Mucosa of stomach (tissue), 1 donor: ENCODE measurements around the gene TMPRSS6.
A peak's percentile ranks its signal among the peaks of the same experiment; 100 is the strongest.

Experiments
- H3K27me3 ChIP-seq: one replicate; pipeline ENCODE4 v1.7.0; 2013; ENCODE audit warnings: mild to moderate bottlenecking, low read length; ENCODE audit not compliant: control insufficient read depth, insufficient read depth
- H3K36me3 ChIP-seq: one replicate; pipeline ENCODE4 v1.7.0; 2013; ENCODE audit warnings: low read length; ENCODE audit not compliant: control insufficient read depth, insufficient read depth
- H3K4me1 ChIP-seq: one replicate; pipeline ENCODE4 v1.7.0; 2013; ENCODE audit warnings: mild to moderate bottlenecking, low read length; ENCODE audit not compliant: control insufficient read depth, insufficient read depth
- H3K4me3 ChIP-seq: one replicate; pipeline ENCODE4 v1.7.0; 2013; ENCODE audit warnings: low read length
- H3K9ac ChIP-seq: one replicate; pipeline ENCODE4 v1.7.0; 2013; ENCODE audit warnings: mild to moderate bottlenecking, low read length, moderate library complexity
- H3K9me3 ChIP-seq: one replicate; pipeline ENCODE4 v1.7.0; 2013; ENCODE audit warnings: mild to moderate bottlenecking, low read length, moderate library complexity; ENCODE audit not compliant: control insufficient read depth
- donor health status: Pancreatic carcinoma.

Gene TMPRSS6

DNA sequence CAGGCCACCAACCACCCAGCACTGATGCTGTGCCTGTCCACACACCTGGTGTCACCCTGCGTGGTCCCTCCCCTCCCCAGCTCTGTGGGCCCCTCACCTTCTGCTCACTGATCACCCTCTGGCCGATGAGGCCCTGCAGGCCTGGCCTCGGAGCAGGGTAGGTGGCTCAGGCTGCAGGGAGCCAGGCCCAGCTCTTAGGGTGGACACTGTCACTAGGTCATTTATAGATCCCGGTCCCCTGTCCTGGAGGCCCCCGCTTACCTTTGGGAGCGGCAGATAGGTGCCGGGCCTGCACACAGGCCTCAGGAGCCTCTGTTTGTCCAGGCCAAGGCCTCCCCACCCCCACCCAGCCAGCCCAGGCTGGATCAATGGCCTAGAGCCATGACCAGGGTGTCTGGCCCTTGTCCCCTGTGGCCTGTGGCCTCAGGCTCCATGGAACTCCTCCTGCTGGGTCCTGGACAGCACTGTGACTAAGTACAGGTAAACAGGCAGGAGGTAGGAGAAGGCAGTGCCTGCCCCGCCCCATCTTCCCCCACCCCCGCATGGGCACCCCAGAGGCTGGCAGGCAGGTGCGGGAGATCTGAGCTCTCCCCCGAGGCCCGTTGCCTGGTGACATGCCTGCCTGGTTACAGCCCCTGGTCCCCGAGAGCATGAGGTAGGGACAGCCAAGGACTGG lies at the start of gene TMPRSS6:
TSS of gene TMPRSS6 (minus strand) at position 472 of the 676 bp plus-strand sequence. CDS start 6,296 bp downstream, outside the sequence.
- Histone ChIP-seq H3K4me1 (peaks cover 14% of the 10 kb centered on the region), H3K9ac (peak within 1 kb of the TSS; percentile 27), H3K4me3 (no peak within 1 kb of the TSS), H3K27me3 (no peaks in the 10 kb centered on the region), H3K36me3 (no peaks in the 10 kb centered on the region), H3K9me3 (no peaks in the 10 kb centered on the region)

DNA sequence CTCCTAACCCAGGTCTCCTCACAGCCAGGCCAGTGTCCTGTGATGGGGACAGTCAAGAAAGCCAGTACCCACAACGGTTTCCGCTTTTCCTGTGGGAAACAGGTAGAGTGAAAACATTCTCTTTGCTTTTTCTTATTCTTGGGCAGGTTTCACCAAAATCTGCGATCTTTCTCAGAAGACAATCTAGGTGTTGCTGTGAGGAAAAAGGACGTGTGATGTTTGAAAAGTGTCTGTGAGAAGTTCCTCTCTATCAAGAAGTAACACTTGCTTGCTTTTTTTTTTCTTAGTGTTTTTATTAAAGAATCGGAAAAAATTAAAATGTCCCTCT lies 49.4 kb upstream of the TMPRSS6 start:
- no peaks in the 10 kb centered on the region for H3K4me1 ChIP-seq
- H3K4me3 ChIP-seq = no peak overlapping the region
- H3K9ac ChIP-seq = no peak overlapping the region
- peaks cover 3% of the 10 kb centered on the region for H3K27me3 ChIP-seq
- no peaks in the 10 kb centered on the region for H3K9me3 ChIP-seq
- no peaks in the 10 kb centered on the region for H3K36me3 ChIP-seq

DNA sequence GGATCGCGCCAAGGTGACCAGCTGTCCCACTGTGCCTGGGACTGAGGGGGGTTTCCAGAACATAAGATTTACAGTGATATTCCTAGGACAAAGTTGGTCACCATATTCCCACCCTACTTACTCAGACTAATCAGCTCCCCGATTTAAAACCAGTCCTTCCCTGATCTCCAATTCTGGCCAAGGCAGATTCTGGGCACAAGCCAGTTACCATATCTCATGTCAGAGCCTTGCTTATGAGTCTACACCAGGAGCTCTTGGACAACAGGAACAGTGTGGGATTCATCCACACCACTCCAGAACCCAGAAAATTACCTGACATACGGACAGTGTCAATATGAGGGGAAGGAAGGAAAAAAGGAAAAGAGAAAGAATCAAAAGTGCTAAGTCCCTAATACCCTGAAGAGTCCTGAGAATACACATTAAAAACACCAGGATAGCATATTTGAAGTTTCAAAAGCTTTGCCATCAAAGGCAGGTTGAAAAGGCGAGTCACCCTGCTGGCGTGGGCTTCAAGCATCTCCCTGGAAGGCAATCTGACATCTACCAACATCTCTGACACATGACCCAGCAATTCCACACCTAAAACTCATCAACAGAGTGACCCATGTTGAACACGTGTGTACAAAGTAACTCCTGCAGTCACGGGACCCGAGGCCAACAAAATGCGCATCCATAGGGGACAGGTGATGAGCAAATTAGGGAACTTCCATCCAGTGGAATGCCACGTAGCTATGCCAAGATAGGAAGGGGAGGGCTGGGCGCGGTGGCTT lies 48.2 kb upstream of the TMPRSS6 start:
- Histone ChIP-seq H3K4me3 (no peak overlapping the region), H3K36me3 (no peaks in the 10 kb centered on the region), H3K9ac (no peak overlapping the region), H3K4me1 (no peaks in the 10 kb centered on the region), H3K9me3 (no peaks in the 10 kb centered on the region), H3K27me3 (peaks cover 3% of the 10 kb centered on the region)

DNA sequence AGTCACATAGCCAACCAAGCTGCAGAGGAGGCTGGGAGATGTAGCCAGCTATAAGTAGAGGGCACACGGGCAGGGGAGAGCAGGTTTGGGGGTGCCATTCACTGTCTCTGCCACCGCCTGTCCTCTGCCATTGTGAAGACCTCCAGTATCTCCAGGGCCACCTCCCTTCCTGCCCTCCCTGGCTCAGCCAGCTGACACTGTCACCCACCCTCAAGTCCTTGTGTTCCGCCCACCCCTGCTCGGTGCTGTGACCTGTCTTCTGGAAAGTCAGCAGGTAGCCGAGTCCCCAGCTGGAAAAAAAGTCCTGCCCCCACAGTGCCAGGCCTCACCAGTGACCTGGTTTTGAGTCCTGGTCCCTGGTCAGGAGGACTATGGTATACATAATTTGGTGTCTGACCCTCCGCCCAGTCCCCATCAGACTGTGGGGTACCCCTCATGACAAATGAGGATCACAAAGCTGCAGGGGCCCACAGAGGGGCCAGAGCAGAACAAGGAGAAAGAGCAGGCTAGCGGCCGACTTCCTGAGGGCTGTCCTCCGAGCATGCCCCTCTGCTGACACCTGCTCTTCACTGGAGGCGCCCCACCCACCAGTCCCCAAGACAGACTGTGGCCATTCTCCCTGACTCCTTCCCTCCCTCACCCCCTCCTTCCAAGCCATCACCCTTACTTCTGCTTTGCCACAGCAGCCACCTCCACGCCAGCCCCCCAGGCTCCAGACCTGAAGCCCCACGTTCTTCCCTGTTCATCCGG lies 47.3 kb upstream of the TMPRSS6 start:
- H3K9me3 ChIP-seq = no peaks in the 10 kb centered on the region
- peaks cover 3% of the 10 kb centered on the region for H3K27me3 ChIP-seq
- no peak overlapping the region for H3K4me3 ChIP-seq
- no peak overlapping the region for H3K9ac ChIP-seq
- no peaks in the 10 kb centered on the region for H3K36me3 ChIP-seq
- no peaks in the 10 kb centered on the region for H3K4me1 ChIP-seq

DNA sequence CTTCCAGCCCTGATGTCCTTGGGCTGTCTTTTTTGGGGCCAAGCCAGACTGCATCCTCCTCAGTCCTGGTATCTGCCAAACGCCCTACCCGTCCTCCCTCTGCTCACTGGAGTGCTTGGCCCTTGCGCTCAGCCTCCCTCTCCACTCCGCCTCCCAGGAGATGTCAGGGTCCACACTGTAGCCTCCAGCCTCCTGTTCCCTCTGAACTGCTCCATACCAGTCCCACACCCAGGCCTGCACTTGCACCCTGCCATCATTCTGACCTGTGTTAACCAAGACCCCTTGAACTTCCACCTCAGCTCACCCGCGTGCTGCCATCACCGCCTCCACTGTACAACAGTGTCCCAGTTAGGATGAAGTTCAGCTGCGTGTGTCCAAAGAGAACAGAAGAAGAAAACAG lies 46.5 kb upstream of the TMPRSS6 start:
- H3K27me3 ChIP-seq = peaks cover 3% of the 10 kb centered on the region
- no peak overlapping the region for H3K4me3 ChIP-seq

DNA sequence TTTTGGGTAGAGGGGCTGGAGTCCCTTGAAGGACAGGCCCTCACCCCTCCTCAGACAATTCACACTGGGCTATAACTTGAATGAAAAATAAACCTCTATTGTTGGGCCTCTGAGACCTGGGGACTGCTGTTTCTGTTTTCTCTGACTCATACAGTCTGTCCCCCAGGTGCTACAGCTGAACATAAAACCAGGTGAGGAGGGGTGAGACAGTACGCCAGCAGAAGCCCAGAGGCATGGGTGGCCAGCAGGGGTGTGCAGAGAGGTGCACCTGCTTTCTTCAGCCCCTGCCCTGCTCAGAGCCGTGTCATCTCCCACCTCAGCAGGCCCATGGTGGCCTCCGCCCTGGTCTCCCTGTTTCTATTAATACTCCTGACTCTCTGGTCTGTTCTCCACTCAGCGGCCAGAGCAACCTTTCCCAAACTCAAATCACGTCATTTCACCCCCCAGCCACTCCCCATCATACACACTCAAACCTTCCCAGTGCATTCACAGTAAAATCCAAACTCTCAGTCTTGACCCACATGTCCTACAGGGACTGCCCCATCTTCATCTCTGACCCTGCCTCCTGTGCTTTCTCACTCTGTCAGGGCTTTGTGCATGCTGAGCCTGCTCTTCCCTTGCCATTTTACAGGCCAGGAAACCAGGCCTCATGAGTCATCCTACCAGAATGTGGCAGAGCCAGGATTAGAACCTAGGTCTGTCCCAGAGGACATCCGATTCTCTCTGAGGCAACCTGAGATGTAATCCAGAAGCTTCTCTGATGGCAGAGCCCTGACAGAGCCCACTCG lies 45.6 kb upstream of the TMPRSS6 start:
- Histone ChIP-seq H3K9me3 (no peaks in the 10 kb centered on the region), H3K27me3 (peaks cover 3% of the 10 kb centered on the region), H3K4me3 (no peak overlapping the region), H3K9ac (no peak overlapping the region), H3K36me3 (no peaks in the 10 kb centered on the region), H3K4me1 (no peaks in the 10 kb centered on the region)

More for the DNA sequence above, 46.5 kb upstream of the TMPRSS6 start:
- H3K4me1 ChIP-seq = no peaks in the 10 kb centered on the region
- no peak overlapping the region for H3K9ac ChIP-seq
- H3K36me3 ChIP-seq = no peaks in the 10 kb centered on the region
- no peaks in the 10 kb centered on the region for H3K9me3 ChIP-seq

DNA sequence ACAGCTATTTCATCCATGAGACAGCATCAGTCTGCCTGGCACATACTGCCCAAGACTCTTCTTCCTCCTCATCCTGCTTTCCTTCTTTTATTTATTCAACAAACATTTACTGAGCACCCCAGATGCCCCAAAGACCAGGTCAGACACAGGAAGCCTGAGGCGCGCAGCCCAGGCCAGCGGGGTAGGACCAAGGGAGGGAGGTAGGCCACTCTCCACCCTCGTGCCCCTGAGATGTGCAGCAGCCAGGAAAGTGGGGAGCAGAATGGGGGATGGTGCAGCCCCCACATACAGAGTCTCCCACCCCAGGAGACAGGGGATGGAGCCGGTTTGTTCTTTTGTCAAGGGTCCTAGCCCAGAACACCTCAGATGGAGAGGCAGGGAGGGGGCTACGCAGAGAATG lies 44.4 kb upstream of the TMPRSS6 start:
- Histone ChIP-seq H3K4me3 (no peak overlapping the region), H3K27me3 (peaks cover 3% of the 10 kb centered on the region), H3K36me3 (no peaks in the 10 kb centered on the region), H3K4me1 (no peaks in the 10 kb centered on the region), H3K9ac (no peak overlapping the region), H3K9me3 (no peaks in the 10 kb centered on the region)

DNA sequence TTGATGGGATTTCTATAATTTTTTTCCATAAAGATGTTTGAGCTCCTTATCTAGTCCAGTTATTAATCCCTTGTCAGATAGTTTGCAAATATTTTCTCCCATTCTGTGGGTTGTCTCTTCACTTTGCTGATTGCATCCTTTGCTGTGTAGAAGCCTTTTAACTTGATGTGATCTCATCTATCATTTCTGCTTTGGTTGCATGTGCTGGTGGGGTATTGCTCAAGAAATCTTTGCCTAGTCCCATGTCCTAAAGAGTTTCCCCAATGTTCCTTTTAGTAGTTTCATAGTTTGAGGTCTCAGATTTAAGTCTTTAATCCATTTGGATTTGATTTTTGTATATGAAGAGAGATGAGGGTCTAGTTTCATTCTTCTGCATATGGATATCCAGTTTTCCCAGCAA lies 41.9 kb upstream of the TMPRSS6 start:
- H3K36me3 ChIP-seq = no peaks in the 10 kb centered on the region
- peaks cover 4% of the 10 kb centered on the region for H3K27me3 ChIP-seq
- no peaks in the 10 kb centered on the region for H3K9me3 ChIP-seq
- H3K4me3 ChIP-seq = no peak overlapping the region
- no peak overlapping the region for H3K9ac ChIP-seq
- no peaks in the 10 kb centered on the region for H3K4me1 ChIP-seq

DNA sequence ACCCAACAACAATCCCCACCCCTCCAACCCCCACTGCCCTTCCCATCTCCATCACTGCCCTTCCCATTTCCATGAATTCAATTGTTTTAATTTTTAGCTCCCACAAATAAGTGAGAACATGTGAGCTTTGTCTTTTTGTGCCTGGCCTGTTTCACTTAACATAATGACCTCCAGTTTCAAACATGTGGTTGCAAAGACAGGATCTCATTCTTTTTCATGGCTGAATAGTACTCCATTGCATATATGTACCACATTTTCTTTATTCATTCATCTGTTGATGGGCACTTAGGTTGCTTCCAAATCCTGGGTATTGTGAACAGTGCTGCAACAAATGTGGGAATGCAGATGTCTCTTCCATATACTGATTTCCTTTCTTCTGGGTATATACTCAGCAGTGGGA lies 41.2 kb upstream of the TMPRSS6 start:
- peaks cover 7% of the 10 kb centered on the region for H3K27me3 ChIP-seq
- H3K4me3 ChIP-seq = no peak overlapping the region
- no peaks in the 10 kb centered on the region for H3K9me3 ChIP-seq
- H3K9ac ChIP-seq = no peak overlapping the region
- H3K36me3 ChIP-seq = no peaks in the 10 kb centered on the region
- no peaks in the 10 kb centered on the region for H3K4me1 ChIP-seq

DNA sequence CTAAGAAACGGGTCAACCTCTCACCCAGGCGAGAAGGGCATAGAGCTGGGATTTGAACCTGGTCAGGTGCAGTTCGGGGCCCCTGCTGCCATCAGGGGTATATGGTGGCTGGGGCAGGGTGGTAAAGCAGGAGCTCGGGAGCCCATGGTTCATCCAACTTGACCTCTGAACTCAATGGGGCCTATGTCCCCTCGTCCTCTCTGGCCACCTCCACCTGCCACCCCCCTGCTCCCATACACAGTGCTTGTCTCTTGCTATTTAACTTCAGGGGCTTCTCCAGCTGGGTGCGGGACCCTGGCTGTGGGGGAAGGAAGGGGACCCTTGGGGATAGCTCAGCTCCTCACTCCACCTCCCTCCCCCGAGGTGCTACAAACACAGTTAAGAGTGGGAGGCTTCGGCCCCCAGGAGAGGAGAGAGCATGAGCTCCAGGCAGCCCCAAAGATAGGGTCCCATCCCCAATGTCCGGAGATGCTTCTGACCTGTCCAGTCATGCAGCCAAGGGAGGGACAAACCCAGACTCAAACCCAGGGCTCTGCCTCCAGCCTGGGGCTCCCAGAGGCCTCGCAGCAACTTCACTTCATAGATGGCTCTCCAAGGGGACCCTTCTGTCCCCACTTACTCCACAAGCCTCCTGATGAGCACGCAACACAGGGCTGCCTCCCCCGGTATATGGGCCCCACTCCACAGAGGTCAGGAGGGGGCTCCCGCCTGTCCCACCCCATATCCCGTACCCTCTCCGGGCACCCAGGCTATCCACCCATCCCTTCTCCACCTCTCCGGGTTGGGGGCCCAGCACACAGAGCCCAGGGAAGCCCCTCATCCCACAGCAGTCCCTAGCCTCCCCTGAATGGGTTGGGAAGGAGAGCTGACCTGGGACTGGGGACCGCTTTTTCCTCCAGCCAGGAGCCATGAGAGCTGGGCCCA lies 39.5 kb upstream of the TMPRSS6 start:
- no peaks in the 10 kb centered on the region for H3K9me3 ChIP-seq
- no peak overlapping the region for H3K9ac ChIP-seq
- peaks cover 15% of the 10 kb centered on the region for H3K27me3 ChIP-seq
- no peaks in the 10 kb centered on the region for H3K4me1 ChIP-seq
- H3K36me3 ChIP-seq = no peaks in the 10 kb centered on the region
- no peak overlapping the region for H3K4me3 ChIP-seq

DNA sequence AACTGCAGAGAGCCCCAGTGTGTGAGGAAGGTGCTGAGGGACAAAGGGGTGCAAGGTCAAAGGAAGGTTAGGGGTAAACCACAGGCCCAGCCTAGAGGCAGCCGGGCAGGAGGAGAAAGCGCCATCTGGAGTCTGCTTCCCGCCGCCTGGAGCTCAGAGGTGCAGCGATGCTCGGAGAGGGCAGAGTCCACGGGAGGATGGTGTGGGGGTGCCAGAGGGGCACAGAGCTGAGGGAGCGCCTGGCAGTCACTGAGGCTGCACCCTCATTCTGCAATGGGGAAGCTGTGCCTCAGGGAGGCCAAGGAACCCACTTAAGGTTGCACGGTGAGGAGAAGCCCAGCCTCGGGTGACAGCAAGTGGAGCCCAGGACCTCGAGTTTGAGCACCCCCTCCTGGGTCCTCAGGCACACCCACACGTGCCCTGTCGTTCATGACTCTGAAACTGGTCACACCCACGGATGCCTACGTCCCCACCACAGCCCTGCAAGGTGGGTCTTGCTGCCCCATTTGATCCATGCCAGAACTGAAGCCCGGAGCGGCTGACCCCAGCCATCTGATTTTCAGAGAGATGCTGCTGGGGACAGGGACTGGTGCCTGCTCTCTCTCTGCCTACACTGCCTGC lies 38.6 kb upstream of the TMPRSS6 start:
- Histone ChIP-seq H3K4me3 (no peak overlapping the region), H3K9ac (no peak overlapping the region)

More for the DNA sequence above, 38.6 kb upstream of the TMPRSS6 start:
- Histone ChIP-seq H3K9me3 (no peaks in the 10 kb centered on the region), H3K36me3 (no peaks in the 10 kb centered on the region), H3K27me3 (peaks cover 15% of the 10 kb centered on the region), H3K4me1 (no peaks in the 10 kb centered on the region)
